GM18861 (cell line): ENCODE data around the gene GSK3B.
A peak's percentile ranks its signal among the peaks of the same experiment; 100 is the strongest.
"Not testable (repeated sequence)": the region's sequence is repeated elsewhere in the genome, so short reads cannot be mapped to it uniquely, and the experiment has no call there.

Experiments used
- ATAC-seq: cut with Tn5 transposase; IDR thresholded peaks from one replicate; pipeline ENCODE4 v1.9.1; 2021; ENCODE audit not compliant: unreplicated experiment

The GSK3B gene

GRCh38 chr3:120057626-120058025 lies 36.6 kb downstream of the GSK3B start:
- ATAC-seq, result peak; percentile 72

DNA sequence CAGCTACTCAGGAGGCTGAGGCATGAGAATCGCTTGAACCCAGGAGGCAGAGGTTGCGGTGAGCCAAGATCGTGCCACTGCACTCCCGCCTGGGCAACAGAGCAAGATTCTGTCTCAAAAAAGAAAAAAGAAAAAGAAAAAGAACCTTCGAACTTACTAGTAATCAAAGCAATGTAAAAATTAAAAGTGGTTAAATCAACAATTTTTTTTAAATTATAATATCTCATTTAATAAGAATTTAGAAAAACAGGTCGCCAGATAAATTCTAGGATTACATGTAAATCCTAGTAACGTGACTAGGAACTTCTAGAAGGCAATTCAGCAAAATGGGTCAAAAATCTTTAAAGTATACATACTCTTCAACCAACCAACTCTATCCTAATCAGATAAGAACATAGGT lies 37.2 kb downstream of the GSK3B start:
- no peak for ATAC-seq

- ATAC-seq, result not testable (repeated sequence)
Measured at GRCh38 chr3:120053647-120054046, 40.6 kb downstream of the GSK3B start.

GRCh38 chr3:120052677-120053076 lies 41.6 kb downstream of the GSK3B start:
- ATAC-seq, result peak; percentile 19

GRCh38 chr3:120052225-120052624 lies 42.0 kb downstream of the GSK3B start:
- ATAC-seq, result peak; percentile 75

GRCh38 chr3:120051570-120051969 lies 42.7 kb downstream of the GSK3B start:
- ATAC-seq, result not testable (repeated sequence)

- no peak for ATAC-seq
Measured at GRCh38 chr3:120049881-120050539, 44.2 kb downstream of the GSK3B start.

DNA sequence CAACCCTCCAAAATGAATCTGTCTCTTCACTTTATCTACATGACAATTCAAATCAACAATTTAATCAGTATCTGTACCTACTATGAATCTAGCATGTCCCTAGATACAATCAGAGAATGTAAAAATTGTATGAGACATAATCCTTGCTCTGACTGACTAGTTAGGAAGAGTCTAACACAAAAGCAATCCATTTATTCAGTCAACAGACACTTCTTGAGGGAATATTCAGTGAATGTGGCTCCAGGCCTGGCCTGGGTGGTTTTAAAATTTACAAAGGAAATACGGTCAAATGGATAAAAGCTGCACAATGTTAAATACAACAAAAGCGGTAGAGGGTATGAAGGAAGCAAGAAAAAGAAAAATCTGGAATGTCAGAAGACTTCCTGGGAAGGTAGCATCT lies 45.2 kb downstream of the GSK3B start:
- ATAC-seq, result no peak

DNA sequence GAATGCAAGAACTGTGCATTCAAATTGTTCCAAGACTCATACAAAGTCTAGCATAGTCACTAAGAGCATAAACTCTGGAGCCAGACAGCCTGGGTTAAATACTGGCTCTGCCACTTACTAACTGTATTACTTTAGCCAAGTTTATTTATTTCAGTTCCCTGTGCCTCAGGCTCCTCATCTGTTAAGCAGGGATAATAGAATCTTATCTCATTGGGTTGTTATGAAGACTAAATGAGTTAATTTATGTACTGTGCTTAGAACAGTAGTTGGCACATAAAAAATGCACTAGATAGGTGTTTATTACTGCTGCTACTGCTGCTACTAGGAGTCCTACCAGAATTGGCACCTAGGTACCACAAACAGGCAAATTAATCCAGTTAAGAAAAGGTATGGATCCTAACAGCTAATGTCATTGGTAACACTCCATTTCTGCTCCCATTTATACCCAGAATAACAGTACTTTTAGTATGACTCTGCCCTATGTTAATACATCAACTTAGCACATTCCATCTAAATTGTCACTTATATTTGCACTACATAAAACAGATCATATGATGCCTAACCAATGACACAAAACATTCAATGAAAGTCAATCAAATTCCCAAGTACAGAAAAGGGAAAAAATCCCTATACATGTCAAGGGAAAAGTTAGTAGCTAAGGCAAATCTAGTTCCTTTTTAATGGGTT lies 45.7 kb downstream of the GSK3B start:
- ATAC-seq, result no peak

GRCh38 chr3:120047686-120048085 lies 46.6 kb downstream of the GSK3B start:
- no peak for ATAC-seq

DNA sequence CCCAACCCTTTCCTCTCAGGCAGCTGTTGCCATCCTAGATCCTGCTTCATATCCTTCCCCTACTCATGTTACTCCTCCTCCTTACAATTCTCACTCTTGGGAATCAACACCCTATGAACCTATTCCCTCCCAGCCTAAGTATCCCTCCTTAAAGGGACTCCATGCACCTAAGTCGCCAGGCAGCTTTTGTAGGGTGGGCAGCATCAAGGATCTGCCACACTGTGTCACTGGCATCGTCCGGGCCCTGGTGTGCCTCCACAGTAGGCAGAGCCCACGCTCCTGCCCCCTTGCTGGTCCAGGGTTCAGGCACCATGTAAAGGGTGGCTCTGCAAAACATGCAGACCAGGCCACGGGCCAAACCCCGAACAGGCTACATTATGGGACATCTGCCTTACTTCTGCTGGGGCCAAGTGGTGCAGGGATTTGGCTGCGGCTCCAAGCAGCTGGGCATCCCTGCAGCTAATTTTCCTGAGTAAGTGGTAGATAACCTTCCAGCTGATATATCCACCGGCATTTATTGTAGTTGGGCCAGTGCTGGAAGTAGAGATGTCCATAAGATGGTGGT lies 53.4 kb downstream of the GSK3B start:
- ATAC-seq, result no peak

- no peak for ATAC-seq
Measured at GRCh38 chr3:120039642-120040610, 54.3 kb downstream of the GSK3B start.

DNA sequence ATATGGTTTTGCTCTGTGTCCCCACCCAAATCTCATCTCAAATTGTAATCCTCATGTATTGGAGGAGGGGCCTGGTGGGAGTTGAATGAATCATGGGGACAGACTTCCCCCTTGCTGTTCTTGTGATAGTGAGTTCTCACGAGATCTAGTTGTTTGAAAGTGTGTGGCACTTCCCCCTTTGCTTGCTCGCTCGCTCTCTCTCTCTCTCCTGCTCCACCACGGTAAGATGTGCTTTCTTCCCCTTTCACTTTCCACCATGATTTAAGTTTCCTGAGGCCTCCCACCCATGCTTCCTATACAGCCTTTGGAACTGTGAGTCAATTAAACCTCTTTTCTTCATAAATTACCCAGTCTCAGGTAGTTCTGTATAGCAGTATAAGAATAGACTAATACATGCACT lies 60.7 kb downstream of the GSK3B start:
- no peak for ATAC-seq

DNA sequence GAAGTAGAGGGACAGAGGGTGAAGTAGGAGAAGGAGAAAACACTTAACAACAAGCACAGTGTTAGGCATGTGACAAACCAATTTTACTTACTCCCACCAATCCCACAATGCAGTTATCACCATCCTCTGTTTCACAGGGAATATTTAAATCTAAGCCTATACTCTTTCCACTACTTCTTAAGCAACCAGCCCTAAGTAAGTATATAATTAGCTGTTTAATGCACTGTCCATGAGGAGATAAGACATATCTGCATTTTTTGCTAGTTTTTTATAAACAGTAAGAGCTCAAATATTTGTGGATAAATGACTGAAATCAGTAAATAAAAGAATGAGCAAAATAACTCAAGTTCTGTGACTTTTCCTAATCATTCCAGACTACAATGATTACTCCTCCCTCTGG lies 62.7 kb downstream of the GSK3B start:
- ATAC-seq, result no peak

DNA sequence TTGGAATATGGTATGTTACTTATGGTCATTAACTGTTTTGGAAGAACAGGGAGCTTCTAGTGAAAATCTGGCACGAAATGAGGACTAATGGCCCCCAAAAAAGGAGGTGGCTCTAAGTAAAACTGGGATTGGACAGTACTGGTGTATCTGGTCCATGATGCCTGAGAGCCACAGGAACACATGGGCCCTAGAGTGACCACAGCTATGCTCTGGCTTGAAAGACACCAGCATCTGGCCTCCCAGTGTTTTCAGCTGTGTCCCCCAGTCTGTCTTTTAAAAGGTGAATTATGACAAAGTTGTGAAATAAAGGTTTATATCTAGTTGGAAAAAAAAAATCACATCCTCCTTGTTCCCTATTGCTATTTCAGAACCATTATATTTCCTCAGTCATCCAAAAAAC lies 64.5 kb downstream of the GSK3B start:
- no peak for ATAC-seq

- no peak for ATAC-seq
Measured at GRCh38 chr3:120028271-120029047, 65.8 kb downstream of the GSK3B start.

- no peak for ATAC-seq
Measured at GRCh38 chr3:120027226-120027625, 67.0 kb downstream of the GSK3B start.

GRCh38 chr3:120025520-120025919 lies 68.7 kb downstream of the GSK3B start:
- no peak for ATAC-seq

GRCh38 chr3:120024103-120024502 lies 70.1 kb downstream of the GSK3B start:
- no peak for ATAC-seq

DNA sequence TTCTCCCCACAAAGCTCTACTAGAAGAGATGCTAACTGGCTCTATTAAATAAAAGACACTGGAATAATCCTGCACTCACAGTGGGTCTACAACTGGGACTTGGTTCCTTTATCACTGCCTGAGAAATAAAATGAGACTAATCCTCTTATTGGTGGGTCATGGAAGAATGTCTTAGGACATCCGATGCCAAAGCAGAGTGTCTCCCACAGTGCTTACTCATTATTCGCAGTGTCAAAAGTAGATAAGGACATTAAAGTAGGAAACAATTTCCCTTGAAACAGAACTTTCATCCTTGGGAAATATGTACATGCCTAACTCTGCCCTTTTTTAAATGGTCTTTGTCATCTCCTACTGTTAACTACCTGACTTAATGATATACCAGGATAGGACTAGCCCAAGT lies 71.5 kb downstream of the GSK3B start:
- no peak for ATAC-seq

GRCh38 chr3:120021523-120021922 lies 72.7 kb downstream of the GSK3B start:
- no peak for ATAC-seq
